ENCODE results near the gene KDELR1. TPM values are rescaled to one million over a fixed set of nuclear protein-coding genes. Genes with fewer than 3 reads are reported as not detected.

Gene KDELR1
- total RNA-seq, 4 donors from 2014 or later = 51.3 to 78.6 (median 65.8) TPM

GRCh38 chr19:48367855-48368254, 23.5 kb downstream of the KDELR1 start:
- no peak for DNase-seq (ENCODE audit: low spot score in 2 of 2)
- no peak overlapping the region for H3K27ac ChIP-seq
- 54 to 61% methylated on average over 5 of the region's 5 CpGs for WGBS, 2 donors

DNA sequence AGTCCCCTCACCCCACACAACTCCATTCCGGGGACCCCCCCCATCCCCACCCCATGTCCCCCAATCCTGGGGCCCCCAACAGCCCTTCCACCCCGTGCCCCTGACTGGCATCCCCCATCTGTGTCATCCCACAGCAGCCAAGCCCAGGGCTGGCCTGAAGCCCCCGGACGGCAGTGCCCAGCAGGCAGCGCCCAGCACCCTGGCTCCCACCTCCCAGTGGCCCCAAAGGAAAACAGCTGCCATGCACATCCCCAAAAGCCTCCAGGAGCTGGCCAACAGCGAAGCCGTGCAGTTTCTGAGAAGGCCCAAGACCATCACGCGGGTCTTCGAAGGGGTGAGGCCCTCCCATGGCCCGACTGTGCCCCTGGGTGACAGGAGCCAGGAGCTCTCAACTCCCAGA, 25.7 kb downstream of the KDELR1 start:
- Histone ChIP-seq H3K4me3 (no peak overlapping the region), H3K36me3 (peaks cover 0 to 3% (median 0%) of the 10 kb centered on the region in 3 donors), H3K27me3 (no peaks in the 10 kb centered on the region), H3K27ac (no peak overlapping the region), H3K9me3 (no peaks in the 10 kb centered on the region), H3K4me1 (peaks cover 0 to 15% (median 5%) of the 10 kb centered on the region in 4 donors)
- TF ChIP-seq CTCF (IDR thresholded peaks at IDR 0.05) (no peak), EP300 (IDR thresholded peaks at IDR 0.05) (no peak), POLR2A (IDR thresholded peaks at IDR 0.05) (no peak)
- 98% methylated on average over 8 to 11 of the region's 11 CpGs for WGBS, 2 donors
- DNase-seq (ENCODE audit: low spot score in 2 of 2) = no peak

More at GRCh38 chr19:48367855-48368254, 23.5 kb downstream of the KDELR1 start:
- Histone ChIP-seq H3K36me3 (no peaks in the 10 kb centered on the region), H3K4me3 (no peak overlapping the region), H3K27me3 (no peaks in the 10 kb centered on the region), H3K4me1 (peaks cover 0 to 10% (median 5%) of the 10 kb centered on the region in 4 donors), H3K9me3 (no peaks in the 10 kb centered on the region)
- TF ChIP-seq CTCF (IDR thresholded peaks at IDR 0.05) = no peak
- TF ChIP-seq EP300 (IDR thresholded peaks at IDR 0.05) = no peak
- no peak for TF ChIP-seq POLR2A (IDR thresholded peaks at IDR 0.05)

DNA sequence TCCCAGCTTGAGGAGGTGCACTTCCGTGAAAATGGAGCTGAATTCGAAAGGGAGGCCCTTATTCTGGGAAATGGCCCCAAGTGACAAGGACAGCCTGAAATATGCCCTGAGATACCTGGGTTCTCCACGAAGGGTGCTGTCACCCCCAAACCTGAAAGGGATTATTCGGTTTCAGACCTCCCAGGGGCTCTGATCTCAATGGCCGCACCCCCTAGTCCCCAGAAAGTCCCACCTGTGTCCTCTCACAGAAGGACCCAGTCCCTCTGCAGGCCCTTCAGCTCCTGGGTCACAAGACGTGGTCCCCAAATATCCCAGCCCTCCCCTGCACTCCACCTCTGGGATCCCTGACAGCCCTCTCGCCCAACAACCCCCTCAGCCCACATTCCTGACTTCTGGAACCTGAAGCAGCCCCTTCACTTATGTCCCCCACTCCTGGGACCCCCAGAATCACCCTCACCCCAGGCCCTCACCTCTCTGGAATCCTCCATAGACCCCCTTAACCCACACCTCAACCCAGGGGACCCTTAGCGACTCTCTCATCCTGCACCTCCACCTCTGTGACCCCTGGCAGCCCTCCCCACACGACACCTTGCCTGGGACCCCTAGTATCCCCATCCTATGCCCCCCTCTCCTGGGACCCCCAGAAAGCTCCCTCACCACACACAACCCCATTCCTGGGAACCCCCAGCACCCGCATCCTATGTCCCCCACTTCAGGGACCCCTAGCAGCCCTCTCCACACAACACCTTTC, 26.6 kb downstream of the KDELR1 start:
- Histone ChIP-seq H3K4me1 (peaks cover 0 to 15% (median 5%) of the 10 kb centered on the region in 4 donors), H3K36me3 (peaks cover 0 to 12% (median 0%) of the 10 kb centered on the region in 3 donors), H3K27me3 (no peaks in the 10 kb centered on the region), H3K4me3 (peak overlapping the region; percentile 30 to 84 (median 73)), H3K27ac (peak overlapping the region; percentile 45 to 99 (median 94)), H3K9me3 (no peaks in the 10 kb centered on the region)
- TF ChIP-seq EP300 (IDR thresholded peaks at IDR 0.05) = no peak
- TF ChIP-seq CTCF (IDR thresholded peaks at IDR 0.05) = no peak
- no peak for TF ChIP-seq POLR2A (IDR thresholded peaks at IDR 0.05)
- no peak for DNase-seq (ENCODE audit: low spot score in 2 of 2)
- 69 to 70% methylated on average over 7 to 10 of the region's 10 CpGs for WGBS, 2 donors

- H3K4me3 ChIP-seq = peak within 1 kb of the TSS; percentile 62 to 84 (median 74)
- H3K9me3 ChIP-seq = no peaks in the 10 kb centered on the region
- TF ChIP-seq POLR2A (IDR thresholded peaks at IDR 0.05) (peak in 1 of 2 donors; percentile 55), CTCF (IDR thresholded peaks at IDR 0.05) (peak in 1 of 5 experiments; percentile 7), EP300 (IDR thresholded peaks at IDR 0.05) (peak; percentile 82 to 98)
- peak within 1 kb of the TSS; percentile 91 to 99 (median 96) for H3K27ac ChIP-seq
- H3K27me3 ChIP-seq = no peaks in the 10 kb centered on the region
- H3K36me3 ChIP-seq = peaks cover 0 to 17% (median 0%) of the 10 kb centered on the region in 3 donors
- DNase-seq (ENCODE audit: low spot score in 2 of 2) = peak; percentile 94 to 95
- peaks cover 0 to 15% (median 5%) of the 10 kb centered on the region in 4 donors for H3K4me1 ChIP-seq
- WGBS, 2 donors = 1 to 2% methylated on average over 44 to 54 of the region's 59 CpGs
Observed at GRCh38 chr19:48363810-48364597, 27.3 kb downstream of the KDELR1 start, which contains the start of the genes SYNGR4 and TMEM143. Gene SYNGR4, plus strand, starts transcription at chr19:48364367. Its CDS starts 1,476 bp downstream, at chr19:48365843. Gene TMEM143, minus strand, starts transcription at chr19:48363940. Its CDS starts 20 bp downstream, at chr19:48363920.
